Measurements from ENCODE around the gene CFI.

Gene CFI

GRCh38 chr4:109750652-109751244 is 51.1 kb downstream of the CFI start:
- Histone ChIP-seq H3K36me3 (ENCODE audit: low read length) (no peaks in the 10 kb centered on the region), H3K4me3 (ENCODE audit: insufficient read depth, low read length, poor library complexity, severe bottlenecking) (no peak overlapping the region), H3K27ac (ENCODE audit: low read depth, low read length) (no peak overlapping the region), H3K27me3 (ENCODE audit: low read length) (no peaks in the 10 kb centered on the region), H3K79me2 (ENCODE audit: insufficient read depth, low read length) (no peaks in the 10 kb centered on the region), H3K9me2 (replicated peaks; ENCODE audit: insufficient read depth, low read length) (no peaks in the 10 kb centered on the region), H3K4me2 (ENCODE audit: low read depth, low read length, poor library complexity, severe bottlenecking) (no peak overlapping the region), H3K9ac (ENCODE audit: low read length) (no peak overlapping the region), H3K9me3 (ENCODE audit: insufficient read depth, low read length) (no peaks in the 10 kb centered on the region), H2AFZ (ENCODE audit: low read depth, low read length, severe bottlenecking) (no peak overlapping the region), H4K20me1 (ENCODE audit: low read depth, low read length) (no peaks in the 10 kb centered on the region), H3F3A (ENCODE audit: insufficient read depth) (no peaks in the 10 kb centered on the region; the same call in 1 of the 2 replicates)
- TF ChIP-seq EZH2phosphoT487 (conservative IDR thresholded peaks at IDR 0.05; ENCODE audit: low read length) (no peak), CTCF (IDR thresholded peaks at IDR 0.05; ENCODE audit: insufficient read depth, low read length, poor library complexity, severe bottlenecking) (no peak)

- Histone ChIP-seq H3K9ac (ENCODE audit: low read length) (no peak overlapping the region), H4K20me1 (ENCODE audit: low read depth, low read length) (no peaks in the 10 kb centered on the region), H3K4me2 (ENCODE audit: low read depth, low read length, poor library complexity, severe bottlenecking) (no peak overlapping the region), H3K27ac (ENCODE audit: low read depth, low read length) (no peak overlapping the region), H2AFZ (ENCODE audit: low read depth, low read length, severe bottlenecking) (no peak overlapping the region), H3K27me3 (ENCODE audit: low read length) (no peaks in the 10 kb centered on the region), H3F3A (ENCODE audit: insufficient read depth) (no peaks in the 10 kb centered on the region; the same call in 1 of the 2 replicates), H3K9me2 (replicated peaks; ENCODE audit: insufficient read depth, low read length) (no peaks in the 10 kb centered on the region), H3K79me2 (ENCODE audit: insufficient read depth, low read length) (no peaks in the 10 kb centered on the region), H3K4me3 (ENCODE audit: insufficient read depth, low read length, poor library complexity, severe bottlenecking) (no peak overlapping the region), H3K36me3 (ENCODE audit: low read length) (no peaks in the 10 kb centered on the region), H3K9me3 (ENCODE audit: insufficient read depth, low read length) (no peaks in the 10 kb centered on the region)
- no peak for TF ChIP-seq EZH2phosphoT487 (conservative IDR thresholded peaks at IDR 0.05; ENCODE audit: low read length)
- no peak for TF ChIP-seq CTCF (IDR thresholded peaks at IDR 0.05; ENCODE audit: insufficient read depth, low read length, poor library complexity, severe bottlenecking)
Observed at GRCh38 chr4:109749388-109750082, 52.3 kb downstream of the CFI start.

DNA sequence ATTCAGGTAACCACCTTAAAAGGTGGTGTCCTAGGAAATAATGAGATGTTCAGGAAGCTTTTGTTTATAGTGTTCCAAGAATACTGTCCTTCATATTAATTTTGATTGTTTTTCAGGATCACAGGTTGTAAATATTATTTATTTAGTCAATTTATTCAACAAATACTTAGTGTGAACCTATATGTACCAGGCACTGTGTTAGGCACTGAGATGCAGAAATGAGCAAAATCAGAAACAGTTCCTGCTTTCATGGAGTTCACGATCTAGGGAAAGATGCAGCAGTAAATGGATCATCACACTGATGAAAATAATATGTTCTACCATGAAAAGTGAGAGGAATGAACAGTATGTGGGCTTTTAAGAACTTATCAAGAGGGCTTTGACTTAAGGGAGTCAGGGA is 53.7 kb downstream of the CFI start:
- no peak overlapping the region for H3K4me3 ChIP-seq (ENCODE audit: insufficient read depth, low read length, poor library complexity, severe bottlenecking)
- H3K9ac ChIP-seq (ENCODE audit: low read length), result no peak overlapping the region
- H3K79me2 ChIP-seq (ENCODE audit: insufficient read depth, low read length), result no peaks in the 10 kb centered on the region
- H4K20me1 ChIP-seq (ENCODE audit: low read depth, low read length), result no peaks in the 10 kb centered on the region
- H3K4me2 ChIP-seq (ENCODE audit: low read depth, low read length, poor library complexity, severe bottlenecking), result no peak overlapping the region
- H3K9me3 ChIP-seq (ENCODE audit: insufficient read depth, low read length), result no peaks in the 10 kb centered on the region
- no peaks in the 10 kb centered on the region; the same call in 1 of the 2 replicates for H3F3A ChIP-seq (ENCODE audit: insufficient read depth)
- H3K27me3 ChIP-seq (ENCODE audit: low read length), result no peaks in the 10 kb centered on the region
- no peak for TF ChIP-seq EZH2phosphoT487 (conservative IDR thresholded peaks at IDR 0.05; ENCODE audit: low read length)
- H3K27ac ChIP-seq (ENCODE audit: low read depth, low read length), result no peak overlapping the region
- H3K9me2 ChIP-seq (replicated peaks; ENCODE audit: insufficient read depth, low read length), result no peaks in the 10 kb centered on the region
- H2AFZ ChIP-seq (ENCODE audit: low read depth, low read length, severe bottlenecking), result no peak overlapping the region
- no peaks in the 10 kb centered on the region for H3K36me3 ChIP-seq (ENCODE audit: low read length)

DNA sequence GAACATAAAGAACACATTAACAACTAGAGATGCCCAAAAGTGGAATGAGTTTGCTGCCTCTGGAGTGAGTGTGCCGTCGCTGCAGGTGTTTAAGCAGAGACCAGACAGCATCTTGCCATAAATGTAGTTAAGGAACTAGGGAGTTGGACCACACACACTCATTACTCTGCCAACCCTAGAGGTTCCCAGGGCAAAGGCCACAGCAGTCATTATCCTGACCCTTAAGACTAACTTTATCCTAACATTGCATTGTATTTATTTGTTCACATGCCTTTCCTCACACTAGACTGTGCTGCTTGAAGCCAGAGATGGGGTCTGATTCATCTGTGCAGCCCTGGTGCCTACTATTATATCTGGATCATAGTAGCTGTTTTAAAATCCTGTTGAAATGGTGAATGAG is 55.1 kb downstream of the CFI start:
- Histone ChIP-seq H3K4me3 (ENCODE audit: insufficient read depth, low read length, poor library complexity, severe bottlenecking) (no peak overlapping the region), H3K9ac (ENCODE audit: low read length) (no peak overlapping the region), H3K27ac (ENCODE audit: low read depth, low read length) (no peak overlapping the region), H3K27me3 (ENCODE audit: low read length) (no peaks in the 10 kb centered on the region), H4K20me1 (ENCODE audit: low read depth, low read length) (no peaks in the 10 kb centered on the region), H3K9me3 (ENCODE audit: insufficient read depth, low read length) (no peaks in the 10 kb centered on the region), H3F3A (ENCODE audit: insufficient read depth) (no peaks in the 10 kb centered on the region), H3K4me2 (ENCODE audit: low read depth, low read length, poor library complexity, severe bottlenecking) (no peak overlapping the region), H3K79me2 (ENCODE audit: insufficient read depth, low read length) (no peaks in the 10 kb centered on the region), H2AFZ (ENCODE audit: low read depth, low read length, severe bottlenecking) (no peak overlapping the region), H3K9me2 (replicated peaks; ENCODE audit: insufficient read depth, low read length) (no peaks in the 10 kb centered on the region), H3K36me3 (ENCODE audit: low read length) (no peaks in the 10 kb centered on the region)
- TF ChIP-seq CTCF (IDR thresholded peaks at IDR 0.05; ENCODE audit: insufficient read depth, low read length, poor library complexity, severe bottlenecking) (no peak), EZH2phosphoT487 (conservative IDR thresholded peaks at IDR 0.05; ENCODE audit: low read length) (no peak)
